Measurements from ENCODE around the gene GRIK1.
"Not testable (repeated sequence)": the region's sequence is repeated elsewhere in the genome, so short reads cannot be mapped to it uniquely, and the experiment has no call there.

The GRIK1 gene

GRCh38 chr21:29606613-29607012 is 333.2 kb downstream of the GRIK1 start:
- no peak for DNase-seq (ENCODE audit: low spot score)

GRCh38 chr21:29605219-29605618 is 334.6 kb downstream of the GRIK1 start:
- DNase-seq (ENCODE audit: low spot score): not testable (repeated sequence)

- no peak for DNase-seq (ENCODE audit: low spot score)
Measured at GRCh38 chr21:29604076-29604475, 335.7 kb downstream of the GRIK1 start.

GRCh38 chr21:29601047-29601446 is 338.7 kb downstream of the GRIK1 start:
- no peak for DNase-seq (ENCODE audit: low spot score)

- no peak for DNase-seq (ENCODE audit: low spot score)
Measured at GRCh38 chr21:29586696-29587095, 353.1 kb downstream of the GRIK1 start.

GRCh38 chr21:29585462-29585861 is 354.3 kb downstream of the GRIK1 start:
- DNase-seq (ENCODE audit: low spot score): no peak

GRCh38 chr21:29583424-29583924 is 356.3 kb downstream of the GRIK1 start:
- no peak for DNase-seq (ENCODE audit: low spot score)

- DNase-seq (ENCODE audit: low spot score): no peak
Measured at GRCh38 chr21:29582855-29583254, 356.9 kb downstream of the GRIK1 start.

GRCh38 chr21:29581393-29581792 is 358.4 kb downstream of the GRIK1 start:
- DNase-seq (ENCODE audit: low spot score): no peak

- no peak for DNase-seq (ENCODE audit: low spot score)
Measured at GRCh38 chr21:29580732-29581285, 359.0 kb downstream of the GRIK1 start.

GRCh38 chr21:29578306-29578705 is 361.5 kb downstream of the GRIK1 start:
- DNase-seq (ENCODE audit: low spot score): no peak

- no peak for DNase-seq (ENCODE audit: low spot score)
Measured at GRCh38 chr21:29571949-29572348, 367.8 kb downstream of the GRIK1 start.

- DNase-seq (ENCODE audit: low spot score): no peak
Measured at GRCh38 chr21:29568020-29568697, 371.6 kb downstream of the GRIK1 start.

GRCh38 chr21:29557931-29558725 is 381.7 kb downstream of the GRIK1 start:
- DNase-seq (ENCODE audit: low spot score): no peak

GRCh38 chr21:29557200-29557599 is 382.6 kb downstream of the GRIK1 start:
- no peak for DNase-seq (ENCODE audit: low spot score)

GRCh38 chr21:29555601-29556000 is 384.2 kb downstream of the GRIK1 start:
- DNase-seq (ENCODE audit: low spot score): no peak

- no peak for DNase-seq (ENCODE audit: low spot score)
Measured at GRCh38 chr21:29550205-29550604, 389.6 kb downstream of the GRIK1 start.

- DNase-seq (ENCODE audit: low spot score): no peak
Measured at GRCh38 chr21:29549614-29550013, 390.2 kb downstream of the GRIK1 start.

GRCh38 chr21:29547998-29548397 is 391.8 kb downstream of the GRIK1 start:
- no peak for DNase-seq (ENCODE audit: low spot score)

GRCh38 chr21:29546071-29546470 is 393.7 kb downstream of the GRIK1 start:
- no peak for DNase-seq (ENCODE audit: low spot score)

- no peak for DNase-seq (ENCODE audit: low spot score)
Measured at GRCh38 chr21:29540289-29540688, 399.5 kb downstream of the GRIK1 start.

- no peak for DNase-seq (ENCODE audit: low spot score)
Measured at GRCh38 chr21:29538115-29538514, 401.7 kb downstream of the GRIK1 start.

- no peak for DNase-seq (ENCODE audit: low spot score)
Measured at GRCh38 chr21:29534448-29534847, 405.3 kb downstream of the GRIK1 start.

Data from SW480 (cell line).